Measurements from ENCODE around the gene PCDHGB3. TPM values are rescaled to one million over a fixed set of nuclear protein-coding genes. Genes with fewer than 3 reads are reported as not detected.

The PCDHGB3 gene
- total RNA-seq, 4 donors from 2014 or later, result 1.5 to 4.4 (median 1.9) TPM

DNA sequence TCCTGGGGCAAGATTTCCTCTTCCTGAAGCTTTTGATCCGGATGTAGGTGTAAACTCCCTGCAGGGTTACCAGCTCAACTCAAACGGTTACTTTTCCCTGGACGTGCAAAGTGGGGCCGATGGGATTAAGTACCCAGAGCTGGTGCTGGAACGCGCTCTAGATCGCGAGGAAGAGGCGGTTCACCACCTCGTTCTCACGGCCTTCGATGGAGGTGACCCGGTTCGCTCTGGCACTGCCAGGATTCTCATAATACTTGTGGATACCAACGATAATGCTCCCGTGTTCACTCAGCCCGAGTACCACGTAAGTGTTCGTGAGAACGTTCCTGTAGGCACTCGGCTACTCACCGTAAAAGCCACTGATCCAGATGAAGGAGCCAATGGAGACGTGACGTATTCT lies 14.4 kb upstream of the PCDHGB3 start:
- TF ChIP-seq CTCF (IDR thresholded peaks at IDR 0.05; ENCODE audit: low read depth), result no peak

- no peak for TF ChIP-seq CTCF (IDR thresholded peaks at IDR 0.05; ENCODE audit: low read depth)
These were observed 13.9 kb upstream of the PCDHGB3 start for GRCh38 chr5:141356133-141356532.

DNA sequence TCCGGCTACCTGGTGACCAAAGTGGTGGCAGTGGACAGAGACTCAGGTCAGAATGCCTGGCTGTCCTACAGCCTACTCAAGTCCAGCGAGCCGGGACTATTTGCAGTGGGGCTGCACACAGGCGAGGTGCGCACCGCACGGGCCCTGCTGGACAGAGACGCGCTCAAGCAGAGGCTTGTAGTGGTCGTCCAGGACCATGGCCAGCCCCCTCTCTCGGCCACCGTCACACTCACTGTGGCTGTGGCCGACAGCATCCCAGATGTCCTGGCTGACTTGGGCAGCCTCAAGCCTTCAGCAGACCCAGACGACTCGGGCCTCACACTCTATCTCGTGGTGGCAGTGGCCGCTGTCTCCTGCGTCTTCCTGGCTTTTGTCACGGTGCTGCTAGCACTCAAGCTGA lies 13.1 kb upstream of the PCDHGB3 start:
- no peak for TF ChIP-seq CTCF (IDR thresholded peaks at IDR 0.05; ENCODE audit: low read depth)

DNA sequence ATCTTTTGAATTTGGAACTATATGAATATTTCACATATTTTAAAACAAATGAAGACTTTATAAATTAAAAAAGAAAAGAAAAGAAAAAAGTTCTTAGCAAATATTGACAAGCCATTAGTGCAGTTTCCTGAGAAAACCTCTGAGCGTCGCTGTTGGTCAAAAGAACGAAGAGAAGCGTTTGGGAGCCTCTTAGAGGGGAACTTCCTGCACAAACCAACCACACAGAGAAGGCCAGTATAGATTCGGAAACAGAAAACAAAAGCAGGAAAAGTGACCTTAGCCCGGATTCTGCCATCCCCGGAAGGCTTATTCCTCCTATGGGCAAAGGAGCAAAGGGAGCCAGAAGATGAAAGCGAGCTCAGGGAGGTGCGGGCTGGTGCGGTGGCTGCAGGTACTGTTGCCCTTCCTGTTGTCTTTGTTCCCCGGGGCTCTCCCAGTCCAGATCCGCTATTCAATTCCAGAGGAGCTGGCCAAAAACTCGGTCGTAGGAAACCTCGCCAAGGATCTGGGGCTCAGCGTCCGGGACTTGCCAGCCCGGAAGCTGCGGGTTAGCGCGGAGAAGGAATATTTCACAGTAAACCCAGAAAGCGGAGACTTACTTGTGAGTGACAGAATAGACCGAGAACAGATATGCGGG lies 10.1 kb upstream of the PCDHGB3 start, which contains the start of gene PCDHGB2:
PCDHGB2 (plus strand) TSS at position 205 of the 637 bp plus-strand sequence; CDS start at position 347, 142 bp downstream.
- TF ChIP-seq CTCF (IDR thresholded peaks at IDR 0.05; ENCODE audit: low read depth), result no peak

- no peak for TF ChIP-seq CTCF (IDR thresholded peaks at IDR 0.05; ENCODE audit: low read depth)
These were observed 9.4 kb upstream of the PCDHGB3 start for GRCh38 chr5:141360685-141361084.

GRCh38 chr5:141362719-141363118 lies 7.3 kb upstream of the PCDHGB3 start:
- no peak for TF ChIP-seq CTCF (IDR thresholded peaks at IDR 0.05; ENCODE audit: low read depth)

DNA sequence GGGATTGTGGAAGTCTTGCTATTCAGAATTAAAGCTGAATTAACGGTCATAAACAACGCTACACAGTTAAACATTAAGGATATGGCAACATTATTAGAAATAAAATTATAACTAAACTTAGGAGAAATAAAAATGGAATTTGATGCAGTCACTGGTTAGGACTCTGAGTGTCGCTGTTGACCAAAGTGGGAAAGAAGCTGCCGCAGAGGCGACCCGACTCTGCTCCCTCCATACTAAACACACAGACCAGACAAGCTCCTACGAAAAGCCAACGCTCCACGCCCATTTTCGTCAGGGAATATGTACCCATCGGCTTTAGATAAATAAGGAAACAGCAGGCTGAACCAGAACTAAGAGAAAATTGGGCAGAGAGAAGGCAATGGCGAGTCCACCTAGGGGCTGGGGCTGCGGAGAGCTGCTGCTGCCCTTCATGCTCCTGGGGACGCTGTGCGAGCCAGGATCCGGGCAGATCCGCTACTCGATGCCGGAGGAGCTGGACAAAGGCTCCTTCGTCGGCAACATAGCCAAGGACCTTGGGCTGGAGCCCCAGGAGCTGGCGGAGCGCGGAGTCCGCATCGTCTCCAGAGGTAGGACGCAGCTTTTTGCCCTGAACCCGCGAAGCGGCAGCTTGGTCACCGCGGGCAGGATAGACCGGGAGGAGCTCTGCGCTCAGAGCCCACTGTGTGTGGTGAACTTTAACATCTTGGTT lies 5.9 kb upstream of the PCDHGB3 start, which contains the start of gene PCDHGA5:
PCDHGA5 (plus strand) TSS at position 211 of the 709 bp plus-strand sequence; CDS start at position 380, 169 bp downstream.
- no peak for TF ChIP-seq CTCF (IDR thresholded peaks at IDR 0.05; ENCODE audit: low read depth)

Data from subcutaneous adipose tissue (tissue), 4 donors.